HCT116 (cell line): ENCODE measurements around the gene AMOTL1. TPM values are rescaled to one million over a fixed set of nuclear protein-coding genes. Genes with fewer than 3 reads are reported as not detected.

Source experiments
- ATAC-seq: fragments of 200-7000 bp; cut with Tn5 transposase; 2 replicates; pipeline ENCODE4 v1.9.1; 2020; ENCODE audit warnings: mild to moderate bottlenecking, moderate library complexity
- BruUV-seq: library from RNA; stranded (reverse); fragments of 400-500 nt; replicated peaks from 2 replicates; lab custom pipeline; 2021; lab: Mats Ljungman, UMichigan
- CTCF ChIA-PET: fragments of 300-600 bp; sonication (Branson Sonifier 250); formaldehyde crosslinking; loops from one replicate; lab custom pipeline; 2021; ENCODE audit warnings: antibody characterized with exemption; lab: Charles Lee
- POLR2A ChIA-PET: fragments of 300-600, 350-600 bp; sonication (Branson Sonifier 250); formaldehyde crosslinking; loops from one replicate; lab custom pipeline; 2021; ENCODE audit warnings: antibody characterized with exemption; lab: Charles Lee
- RAD21 ChIA-PET, 2 experiments: fragments of 300-600 bp; sonication (Branson Sonifier 250); formaldehyde crosslinking; loops; one replicate each; lab custom pipeline; 2023; ENCODE audit warnings: low total read pairs in 2 of 2; ENCODE audit not compliant: uncharacterized antibody in 2 of 2, unreplicated experiment in 2 of 2, low non-redundant PET in 1 of 2; lab: Charles Lee
- DNase-seq: peaks from one replicate; pipeline ENCODE4 v3.0.0-alpha.2; 2010; ENCODE audit warnings: low read depth, low spot score
- H2AFZ ChIP-seq: fragments of 200-600 bp; shearing (Covaris generic), sonication (generic); 2 replicates; pipeline ENCODE4 v1.6.1; 2017; ENCODE audit warnings: low read depth, mixed run types, mixed read lengths, antibody characterized with exemption, low read length; ENCODE audit not compliant: poor library complexity, severe bottlenecking
- H3K27ac ChIP-seq: 2 replicates; pipeline ENCODE4 v1.5.1; 2012; ENCODE audit warnings: low read depth, low read length
- H3K27me3 ChIP-seq: fragments of 200-600 bp; sonication (generic); 2 replicates; pipeline ENCODE4 v1.6.1; 2016; ENCODE audit warnings: mixed run types, low read length, mixed read lengths; ENCODE audit not compliant: insufficient read depth
- H3K36me3 ChIP-seq, 2 experiments: fragments of 200-500 bp in 1 of 2; fragments of 200-600 bp in 1 of 2; sonication (Bioruptor generic) in 1 of 2; sonication (generic) in 1 of 2; 2 replicates each; pipeline versions ENCODE4 v1.5.1 to v1.6.1; 2014 to 2016; ENCODE audit warnings: low read length in 2 of 2, inconsistent platforms in 1 of 2, mixed read lengths in 1 of 2, mixed run types in 1 of 2; ENCODE audit not compliant: insufficient read depth in 2 of 2, control insufficient read depth in 1 of 2
- H3K4me1 ChIP-seq, 2 experiments: fragments of 200-600 bp in 1 of 2; sonication (generic) in 1 of 2; 2 replicates each; pipeline versions ENCODE4 v1.5.1 to v1.6.1; 2012 to 2017; ENCODE audit warnings: low read length in 2 of 2, inconsistent platforms in 1 of 2, mild to moderate bottlenecking in 1 of 2, mixed read lengths in 1 of 2, mixed run types in 1 of 2, moderate library complexity in 1 of 2; ENCODE audit not compliant: insufficient read depth in 2 of 2, control insufficient read depth in 1 of 2
- H3K4me2 ChIP-seq: fragments of 200-600 bp; sonication (generic); 2 replicates; pipeline ENCODE4 v1.6.1; 2017; ENCODE audit warnings: mixed run types, low read length, mixed read lengths
- H3K4me3 ChIP-seq, 2 experiments: fragments of 200-600 bp in 1 of 2; sonication (generic) in 1 of 2; replicated peaks in 1 of 2; 2 replicates each; pipeline ENCODE4 v1.5.1; 2011 to 2016; ENCODE audit warnings: low read length in 2 of 2, control low read depth in 1 of 2, low read depth in 1 of 2, mild to moderate bottlenecking in 1 of 2, mixed read lengths in 1 of 2, mixed run types in 1 of 2
- H3K79me2 ChIP-seq: fragments of 200-600 bp; sonication (generic); 2 replicates; pipeline ENCODE4 v1.6.1; 2017; ENCODE audit warnings: mild to moderate bottlenecking, mixed run types, low read length, moderate library complexity, mixed read lengths; ENCODE audit not compliant: insufficient read depth
- H3K9ac ChIP-seq: fragments of 200-600 bp; sonication (generic); 2 replicates; pipeline ENCODE4 v1.6.1; 2016; ENCODE audit warnings: low read length, mixed read lengths
- H3K9me2 ChIP-seq: fragments of 200-600 bp; sonication (generic), shearing (Covaris generic); 2 replicates; pipeline ENCODE4 v1.6.1; 2017; ENCODE audit warnings: mixed run types, mild to moderate bottlenecking, moderate library complexity; ENCODE audit not compliant: insufficient read depth
- H3K9me3 ChIP-seq, 2 experiments: fragments of 200-500 bp in 1 of 2; fragments of 200-600 bp in 1 of 2; sonication (Bioruptor generic) in 1 of 2; sonication (generic) in 1 of 2; 2 replicates each; pipeline ENCODE4 v1.6.1; 2014 to 2017; ENCODE audit warnings: low read length in 2 of 2, mixed read lengths in 2 of 2, inconsistent platforms in 1 of 2, low read depth in 1 of 2, mild to moderate bottlenecking in 1 of 2, mixed run types in 1 of 2, moderate library complexity in 1 of 2; ENCODE audit not compliant: control insufficient read depth in 1 of 2, insufficient read depth in 1 of 2
- H4K20me1 ChIP-seq: fragments of 200-600 bp; sonication (generic), shearing (Covaris generic); 2 replicates; pipeline ENCODE4 v1.6.1; 2017; ENCODE audit warnings: mixed run types, mild to moderate bottlenecking, moderate library complexity; ENCODE audit not compliant: insufficient read depth
- ELF1 ChIP-seq: IDR thresholded peaks from 2 replicates; pipeline ENCODE4 v1.6.1; 2012; ENCODE audit warnings: low read depth, borderline replicate concordance
- EZH2 ChIP-seq: fragments of 200-600 bp; sonication (generic); IDR thresholded peaks from 2 replicates; pipeline ENCODE4 v1.6.1; 2017; ENCODE audit warnings: antibody characterized with exemption, mixed run types
- EZH2phosphoT487 ChIP-seq: fragments of 200-600 bp; IDR thresholded peaks from 2 replicates; pipeline ENCODE4 v1.6.1; 2018; ENCODE audit warnings: antibody characterized with exemption, borderline replicate concordance
- JUND ChIP-seq: IDR thresholded peaks from 2 replicates; pipeline ENCODE4 v1.6.1; 2012
- RAD21 ChIP-seq: IDR thresholded peaks from 2 replicates; pipeline ENCODE4 v1.6.1; 2012; ENCODE audit warnings: low read depth, mild to moderate bottlenecking
- SP1 ChIP-seq: IDR thresholded peaks from 2 replicates; pipeline ENCODE4 v1.6.1; 2012; ENCODE audit warnings: low read depth
- TCF7L2 ChIP-seq: IDR thresholded peaks from 2 replicates; pipeline ENCODE4 v1.7.0; 2011; ENCODE audit warnings: borderline replicate concordance, inconsistent platforms; ENCODE audit not compliant: insufficient read depth, insufficient read length; ENCODE audit errors: extremely low read depth
- ZNF274 ChIP-seq: fragments of 200-500 bp; sonication (Bioruptor generic); IDR thresholded peaks from 2 replicates; pipeline ENCODE4 v1.6.1; 2014; ENCODE audit warnings: mild to moderate bottlenecking, low read depth, low read length, inconsistent platforms
- intact Hi-C: fragments of 100-400 bp; cut with micrococcal nuclease; formaldehyde crosslinking; loops from 2 replicates; pipeline ENCODE4 v1.10.0; 2022
- total RNA-seq: library from RNA; stranded (reverse); gene quantifications from one replicate; pipeline ENCODE4 v1.2.1, GENCODE V29; 2021; ENCODE audit not compliant: unreplicated experiment
- TF ChIP-seq, protein P1 (sequence below): IDR thresholded peaks from 2 replicates; pipeline ENCODE4 v1.6.1; 2012; ENCODE audit warnings: low read depth

Gene AMOTL1
- total RNA-seq, 1 experiment from 2014 or later, result 27.6 TPM

DNA sequence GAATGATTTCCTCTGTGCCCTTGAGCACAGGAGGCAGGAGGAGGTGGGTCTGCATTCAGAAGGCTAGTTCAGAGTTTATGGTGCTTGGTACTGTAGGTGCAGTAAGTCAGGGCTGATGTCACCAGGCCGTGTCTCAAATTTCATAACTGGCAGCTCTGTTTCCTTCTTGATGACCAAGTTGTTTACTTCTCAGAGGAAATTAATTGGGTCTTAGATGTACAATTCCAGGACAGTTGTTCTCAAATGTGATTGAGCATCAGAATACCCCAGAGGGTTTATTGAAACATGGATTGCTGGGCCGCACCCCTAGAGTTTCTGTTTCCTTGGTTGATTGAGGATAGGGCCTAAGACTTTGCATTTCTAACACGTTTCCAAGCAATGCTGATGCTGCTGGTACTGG is 6.2 kb downstream of the AMOTL1 start:
- no peaks in the 10 kb centered on the region for H3K9me2 ChIP-seq
- H3K4me2 ChIP-seq, result peak overlapping the region; percentile 30
- ChIA-PET POLR2A (no interaction called here), CTCF (no interaction called here), RAD21 (no interaction called here)
- no peaks in the 10 kb centered on the region for H3K36me3 ChIP-seq
- intact Hi-C loops, result no loop called here
- BruUV-seq, result no TSS peak
- peaks cover 19 to 50% of the 10 kb centered on the region in 2 experiments; a peak in 3 of 4 replicates for H3K4me1 ChIP-seq
- H3K79me2 ChIP-seq, result peaks cover 98% of the 10 kb centered on the region
- ATAC-seq, result peak; percentile 42
- no peaks in the 10 kb centered on the region for H3K9me3 ChIP-seq
- H3K27me3 ChIP-seq, result no peaks in the 10 kb centered on the region
- no peak for DNase-seq
- H2AFZ ChIP-seq, result no peak overlapping the region
- TF ChIP-seq ELF1 (no peak), SP1 (0 out of 2 replicates have a peak, but pooled peaks have one; percentile 28)
- H3K4me3 ChIP-seq, result no peak overlapping the region
- H3K27ac ChIP-seq, result no peak overlapping the region
- no peak overlapping the region for H3K9ac ChIP-seq
- no peaks in the 10 kb centered on the region for H4K20me1 ChIP-seq

DNA sequence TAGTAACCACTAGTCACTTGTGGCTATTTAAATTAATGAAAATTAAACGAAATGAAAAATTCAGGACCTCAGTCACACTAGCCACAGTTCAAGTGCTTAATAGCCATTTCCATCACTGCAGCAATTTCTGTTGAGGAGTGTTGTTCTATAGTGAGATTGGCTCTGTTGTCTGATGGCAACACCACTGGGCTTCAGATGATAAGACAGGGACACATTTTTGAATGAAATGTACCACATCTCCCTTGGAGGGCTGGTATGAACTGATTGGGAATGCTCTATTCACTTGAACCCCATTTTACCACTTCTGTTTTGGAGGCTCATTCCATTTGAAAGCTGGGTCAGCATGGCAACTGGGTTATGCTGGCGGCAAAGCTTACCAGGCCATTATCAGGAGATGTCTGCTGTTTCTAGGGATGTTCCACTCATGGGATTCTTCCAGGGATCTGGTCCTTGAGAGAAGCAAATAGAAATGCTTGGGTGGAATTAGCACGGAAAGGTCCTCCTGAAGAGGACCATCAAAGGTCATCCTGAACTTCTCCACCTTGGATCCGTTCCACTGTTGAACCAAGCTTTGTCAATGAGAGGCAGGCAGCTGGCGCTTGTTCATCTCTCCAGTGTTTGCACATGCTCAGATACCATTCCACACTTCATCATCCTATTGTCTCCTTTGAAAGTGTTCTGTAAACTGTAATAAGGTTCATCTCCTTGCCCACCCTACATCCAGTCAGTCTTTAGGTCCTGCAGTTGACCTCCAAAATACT is 7.6 kb downstream of the AMOTL1 start:
- no peaks in the 10 kb centered on the region for H3K36me3 ChIP-seq
- no peak overlapping the region for H3K27ac ChIP-seq
- H3K79me2 ChIP-seq, result peaks cover 96% of the 10 kb centered on the region
- intact Hi-C loops, result no loop called here
- POLR2A ChIA-PET, result no interaction called here
- no peak overlapping the region for H3K4me3 ChIP-seq
- H3K4me1 ChIP-seq, result peaks cover 15 to 41% of the 10 kb centered on the region in 2 experiments; a peak in 3 of 4 replicates
- H3K27me3 ChIP-seq, result no peaks in the 10 kb centered on the region
- H2AFZ ChIP-seq, result no peak overlapping the region
- H3K9me3 ChIP-seq, result no peaks in the 10 kb centered on the region
- CTCF ChIA-PET, result no interaction called here
- RAD21 ChIA-PET, result no interaction called here
- H3K9ac ChIP-seq, result no peak overlapping the region
- no peaks in the 10 kb centered on the region for H3K9me2 ChIP-seq
- H4K20me1 ChIP-seq, result no peaks in the 10 kb centered on the region
- no peak for DNase-seq
- peak overlapping the region; percentile 41 for H3K4me2 ChIP-seq
- ATAC-seq, result 0 out of 2 replicates have a peak, but pooled peaks have one; percentile 29
- no TSS peak for BruUV-seq
- TF ChIP-seq JUND (no peak), EZH2 (no peak), TCF7L2 (no peak), RAD21 (no peak), ZNF274 (no peak), EZH2phosphoT487 (no peak)
- TF ChIP-seq, protein P1, sequence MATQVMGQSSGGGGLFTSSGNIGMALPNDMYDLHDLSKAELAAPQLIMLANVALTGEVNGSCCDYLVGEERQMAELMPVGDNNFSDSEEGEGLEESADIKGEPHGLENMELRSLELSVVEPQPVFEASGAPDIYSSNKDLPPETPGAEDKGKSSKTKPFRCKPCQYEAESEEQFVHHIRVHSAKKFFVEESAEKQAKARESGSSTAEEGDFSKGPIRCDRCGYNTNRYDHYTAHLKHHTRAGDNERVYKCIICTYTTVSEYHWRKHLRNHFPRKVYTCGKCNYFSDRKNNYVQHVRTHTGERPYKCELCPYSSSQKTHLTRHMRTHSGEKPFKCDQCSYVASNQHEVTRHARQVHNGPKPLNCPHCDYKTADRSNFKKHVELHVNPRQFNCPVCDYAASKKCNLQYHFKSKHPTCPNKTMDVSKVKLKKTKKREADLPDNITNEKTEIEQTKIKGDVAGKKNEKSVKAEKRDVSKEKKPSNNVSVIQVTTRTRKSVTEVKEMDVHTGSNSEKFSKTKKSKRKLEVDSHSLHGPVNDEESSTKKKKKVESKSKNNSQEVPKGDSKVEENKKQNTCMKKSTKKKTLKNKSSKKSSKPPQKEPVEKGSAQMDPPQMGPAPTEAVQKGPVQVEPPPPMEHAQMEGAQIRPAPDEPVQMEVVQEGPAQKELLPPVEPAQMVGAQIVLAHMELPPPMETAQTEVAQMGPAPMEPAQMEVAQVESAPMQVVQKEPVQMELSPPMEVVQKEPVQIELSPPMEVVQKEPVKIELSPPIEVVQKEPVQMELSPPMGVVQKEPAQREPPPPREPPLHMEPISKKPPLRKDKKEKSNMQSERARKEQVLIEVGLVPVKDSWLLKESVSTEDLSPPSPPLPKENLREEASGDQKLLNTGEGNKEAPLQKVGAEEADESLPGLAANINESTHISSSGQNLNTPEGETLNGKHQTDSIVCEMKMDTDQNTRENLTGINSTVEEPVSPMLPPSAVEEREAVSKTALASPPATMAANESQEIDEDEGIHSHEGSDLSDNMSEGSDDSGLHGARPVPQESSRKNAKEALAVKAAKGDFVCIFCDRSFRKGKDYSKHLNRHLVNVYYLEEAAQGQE, result no peak
